Measurements from ENCODE around the gene OCSTAMP. TPM values are rescaled to one million over a fixed set of nuclear protein-coding genes. Genes with fewer than 3 reads are reported as not detected.
A peak's percentile ranks its signal among the peaks of the same experiment; 100 is the strongest.

OCSTAMP gene
- total and polyA plus RNA-seq, 10 of the 15 experiments (the other 5 are each of a cell fraction or from before 2014, with no cell fraction given): 0.09 to 0.46 (median 0.22) TPM; not detected in 2

DNA sequence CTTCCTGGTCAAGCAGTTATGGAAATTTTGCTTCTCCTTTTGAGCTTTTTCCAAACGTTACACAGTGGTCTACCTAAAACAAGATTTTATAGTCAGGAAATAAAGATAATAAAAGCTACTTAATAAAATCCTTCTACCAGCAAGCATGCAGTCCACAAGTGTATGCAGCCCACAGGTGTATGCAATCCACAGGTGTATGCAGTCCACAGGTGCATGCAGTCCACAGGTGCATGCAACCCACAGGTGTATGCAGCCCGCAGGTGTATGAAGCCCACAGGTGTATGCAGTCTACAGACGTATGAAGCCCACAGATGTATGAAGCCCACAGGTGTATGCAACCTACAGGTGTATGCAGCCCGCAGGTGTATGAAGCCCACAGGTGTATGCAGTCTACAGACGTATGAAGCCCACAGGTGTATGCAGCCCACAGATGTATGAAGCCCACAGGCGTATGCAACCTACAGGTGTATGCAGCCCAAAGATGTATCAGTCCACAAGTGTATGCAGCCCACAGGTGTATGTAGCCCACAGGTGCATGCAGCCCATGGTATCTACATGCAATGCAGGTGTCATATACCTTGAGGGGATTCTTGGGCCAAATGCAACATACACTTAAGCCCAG is 26.4 kb upstream of the OCSTAMP start (continued):
- no peak for TF ChIP-seq ZBTB4 (CRISPR knock-in tag; IDR thresholded peaks at IDR 0.05)
- no peak for TF ChIP-seq CBX3 (IDR thresholded peaks at IDR 0.05; ENCODE audit: borderline replicate concordance, low read depth)

DNA sequence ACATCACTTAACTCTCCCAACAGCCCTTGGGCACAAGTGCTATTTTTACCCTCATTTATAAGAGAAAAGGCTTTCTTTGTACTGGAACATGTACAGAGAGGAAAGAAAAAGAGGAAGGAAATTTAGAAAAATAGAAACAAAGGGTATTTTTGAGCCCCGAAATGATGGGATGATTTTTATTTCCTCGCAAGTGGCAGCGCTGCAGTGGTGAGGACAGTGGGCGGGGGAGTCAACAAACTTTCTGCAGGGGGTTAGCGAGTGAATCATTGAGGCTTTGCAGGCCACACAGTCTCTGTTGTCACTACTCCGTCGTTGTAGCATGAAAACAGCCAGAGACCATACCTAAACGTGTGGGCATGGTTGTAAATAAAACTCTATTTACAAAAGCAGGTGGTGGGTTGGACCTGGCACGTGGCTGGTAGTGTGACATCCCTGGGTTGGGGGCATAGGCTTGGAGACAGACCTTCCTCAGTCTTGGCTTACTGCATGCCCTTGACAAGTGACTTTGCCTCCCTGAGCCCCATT is 25.5 kb upstream of the OCSTAMP start:
- no peaks in the 10 kb centered on the region for H3K4me1 ChIP-seq (ENCODE audit: control insufficient read depth, insufficient read depth, low read length)
- WGBS (ENCODE audit: insufficient coverage, insufficient replicate concordance, low lambda C conversion rate, missing lambda C conversion rate): 2% methylated on average over 9 of the region's 9 CpGs
- POLR2A ChIA-PET: no interaction called here
- BruUV-seq (replicated peaks): no TSS peak
- intact Hi-C loops (cut with micrococcal nuclease; ENCODE audit: unreplicated experiment): no loop called here
- H4K20me1 ChIP-seq (ENCODE audit: control insufficient read depth, insufficient read depth): no peaks in the 10 kb centered on the region
- no peaks in the 10 kb centered on the region for H3K36me3 ChIP-seq (ENCODE audit: control insufficient read depth in 2 of 2, insufficient read depth in 2 of 2, low read length in 1 of 2)
- no peaks in the 10 kb centered on the region for H3K9me3 ChIP-seq (replicated peaks; ENCODE audit: control insufficient read depth, insufficient read depth, low read length)
- no peak overlapping the region for H3K9ac ChIP-seq (ENCODE audit: control insufficient read depth, insufficient read depth, low read length)
- in situ Hi-C loops (cut with MboI): no loop called here
- SMC1A ChIA-PET (ENCODE audit: uncharacterized antibody, unreplicated experiment): interaction anchor here (1.5 kb wide), 1 partner anchor 427 kb away, joined by 3 read pairs; no protein-coding TSS in a partner anchor
- H3K27ac ChIP-seq (ENCODE audit: control insufficient read depth, insufficient read depth): no peak overlapping the region
- RAD21 ChIA-PET (ENCODE audit: unreplicated experiment): interaction anchor here (1.6 kb wide), 1 partner anchor 24 kb away, joined by 3 read pairs; no protein-coding TSS in a partner anchor
- H2AFZ ChIP-seq (ENCODE audit: control insufficient read depth, low read depth, low read length): no peak overlapping the region
- H3K4me2 ChIP-seq (ENCODE audit: control insufficient read depth, insufficient read depth): no peak overlapping the region
- no peak for DNase-seq (ENCODE audit: low read depth, low spot score)
- CTCF ChIA-PET: interaction anchor here (0.6 to 2.6 kb wide), 3 partner anchors 14 to 51 kb away, joined by 3 to 12 read pairs (median 3); no protein-coding TSS in a partner anchor
- no peak overlapping the region for H3K4me3 ChIP-seq
- H3K27me3 ChIP-seq (replicated peaks in 1 of 2; ENCODE audit: control insufficient read depth in 2 of 2, insufficient read depth in 2 of 2, low read length in 1 of 2): no peaks in the 10 kb centered on the region; a peak in 1 of 4 replicates
- no peak for ATAC-seq
- H3K79me2 ChIP-seq (ENCODE audit: control insufficient read depth, insufficient read depth, low read length): no peaks in the 10 kb centered on the region
- no peak for TF ChIP-seq CHD2 (IDR thresholded peaks at IDR 0.05; ENCODE audit: borderline replicate concordance, low read depth, low read length)
- TF ChIP-seq IKZF1 (conservative IDR thresholded peaks at IDR 0.05): no peak
- TF ChIP-seq BHLHE40 (IDR thresholded peaks at IDR 0.05; ENCODE audit: borderline replicate concordance in 1 of 2, low read depth in 2 of 2, low read length in 1 of 2): peak in 1 of 2 experiments; percentile 22; a peak in 1 of 4 replicates
- TF ChIP-seq POLR2AphosphoS2 (IDR thresholded peaks at IDR 0.05; ENCODE audit: low read depth, low read length): no peak
- no peak for TF ChIP-seq BMI1 (IDR thresholded peaks at IDR 0.05; ENCODE audit: borderline replicate concordance)
- no peak for TF ChIP-seq JUNB (IDR thresholded peaks at IDR 0.05)
- no peak for FAIRE-seq
